SK-N-MC (cell line): Measurements from ENCODE around the gene LHX1.

Experiments used
- DNase-seq: peaks from one replicate; pipeline ENCODE4 v3.0.0-alpha.2; 2011; ENCODE audit warnings: low read depth, low spot score
- H3K27ac ChIP-seq: fragments of 200-600 bp; sonication (generic); 2 replicates; pipeline ENCODE4 v1.5.1; 2016; ENCODE audit warnings: mixed run types
- H3K36me3 ChIP-seq: fragments of 200-600 bp; sonication (generic); 2 replicates; pipeline ENCODE4 v1.6.1; 2017; ENCODE audit warnings: antibody characterized with exemption, low read length, mixed read lengths; ENCODE audit not compliant: insufficient read depth
- H3K4me3 ChIP-seq: fragments of 200-600 bp; sonication (generic); 2 replicates; pipeline ENCODE4 v1.5.1; 2016
- H3K9ac ChIP-seq: fragments of 200-600 bp; sonication (generic); 2 replicates; pipeline ENCODE4 v1.8.0; 2017; ENCODE audit warnings: mixed run types, mixed read lengths; ENCODE audit not compliant: insufficient read length
- H3K9me3 ChIP-seq: fragments of 200-600 bp; sonication (generic); 2 replicates; pipeline ENCODE4 v1.6.1; 2017; ENCODE audit warnings: low read depth, mild to moderate bottlenecking, antibody characterized with exemption, low read length, moderate library complexity, mixed read lengths
- EZH2 ChIP-seq: fragments of 200-600 bp; sonication (generic); IDR thresholded peaks from one replicate; pipeline ENCODE4 v1.6.1; 2017; ENCODE audit warnings: antibody characterized with exemption
- FOXP2 ChIP-seq: optimal IDR thresholded peaks from 2 replicates; pipeline ENCODE3; 2011; ENCODE audit warnings: mild to moderate bottlenecking, moderate library complexity; ENCODE audit not compliant: insufficient read depth; ENCODE audit errors: extremely low read length, control extremely low read depth
- POLR2AphosphoS5 ChIP-seq: IDR thresholded peaks from 2 replicates; pipeline ENCODE4 v1.6.1; 2012; ENCODE audit warnings: mild to moderate bottlenecking, low read depth, low read length, borderline replicate concordance

LHX1 gene

DNA sequence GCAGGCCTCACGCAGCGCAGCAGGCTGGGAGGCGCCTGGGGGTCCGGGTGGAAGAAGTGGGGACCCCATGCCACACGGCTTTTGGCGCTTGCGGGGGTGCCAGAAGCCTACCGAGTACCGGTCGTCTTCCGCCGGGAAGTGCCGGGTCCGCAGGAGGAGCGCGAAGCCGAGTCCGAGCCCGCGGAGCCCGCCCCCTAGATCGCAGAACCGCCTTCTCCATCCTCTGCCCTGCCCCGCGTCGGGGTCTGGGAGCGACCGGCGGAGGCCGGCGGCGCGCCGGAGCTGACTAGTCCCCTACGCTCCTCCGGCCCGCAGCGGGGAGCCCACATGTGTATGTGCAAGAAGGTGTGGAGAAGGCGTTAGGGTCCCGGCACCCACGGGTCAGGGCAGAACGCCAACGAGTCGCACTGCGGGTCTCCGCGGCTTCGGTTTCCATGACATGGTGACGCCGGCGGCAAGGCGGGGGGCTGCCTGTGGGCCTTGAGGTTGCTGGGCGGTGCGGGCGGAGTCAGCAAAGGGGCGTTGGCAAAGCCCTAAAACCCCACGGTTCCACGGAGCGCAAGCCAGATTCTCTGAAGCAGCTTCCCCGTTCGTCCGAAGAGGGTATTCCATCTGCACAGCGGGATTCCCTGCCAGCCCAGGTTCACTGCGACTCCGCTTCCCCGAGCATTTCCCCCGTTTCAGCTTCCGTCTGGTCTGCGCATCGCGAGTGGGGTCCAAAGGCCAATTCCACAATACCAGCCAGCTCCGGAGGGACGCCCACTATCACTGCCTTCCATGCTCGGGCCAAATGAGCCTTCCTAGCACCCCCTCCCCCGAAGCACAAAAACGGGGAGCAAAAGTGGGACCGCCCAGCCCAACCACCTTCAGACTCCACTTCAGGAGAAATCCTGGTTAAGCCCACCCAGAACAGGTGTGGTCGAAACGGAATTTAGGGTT lies 2.3 kb upstream of the LHX1 start:
- no peak overlapping the region for H3K9ac ChIP-seq
- DNase-seq, result no peak
- no peak overlapping the region for H3K27ac ChIP-seq
- no peak for TF ChIP-seq EZH2
- TF ChIP-seq POLR2AphosphoS5, result no peak
- no peak for TF ChIP-seq FOXP2
- no peaks in the 10 kb centered on the region for H3K9me3 ChIP-seq
- no peaks in the 10 kb centered on the region for H3K36me3 ChIP-seq
- peak overlapping the region; percentile 81 for H3K4me3 ChIP-seq

DNA sequence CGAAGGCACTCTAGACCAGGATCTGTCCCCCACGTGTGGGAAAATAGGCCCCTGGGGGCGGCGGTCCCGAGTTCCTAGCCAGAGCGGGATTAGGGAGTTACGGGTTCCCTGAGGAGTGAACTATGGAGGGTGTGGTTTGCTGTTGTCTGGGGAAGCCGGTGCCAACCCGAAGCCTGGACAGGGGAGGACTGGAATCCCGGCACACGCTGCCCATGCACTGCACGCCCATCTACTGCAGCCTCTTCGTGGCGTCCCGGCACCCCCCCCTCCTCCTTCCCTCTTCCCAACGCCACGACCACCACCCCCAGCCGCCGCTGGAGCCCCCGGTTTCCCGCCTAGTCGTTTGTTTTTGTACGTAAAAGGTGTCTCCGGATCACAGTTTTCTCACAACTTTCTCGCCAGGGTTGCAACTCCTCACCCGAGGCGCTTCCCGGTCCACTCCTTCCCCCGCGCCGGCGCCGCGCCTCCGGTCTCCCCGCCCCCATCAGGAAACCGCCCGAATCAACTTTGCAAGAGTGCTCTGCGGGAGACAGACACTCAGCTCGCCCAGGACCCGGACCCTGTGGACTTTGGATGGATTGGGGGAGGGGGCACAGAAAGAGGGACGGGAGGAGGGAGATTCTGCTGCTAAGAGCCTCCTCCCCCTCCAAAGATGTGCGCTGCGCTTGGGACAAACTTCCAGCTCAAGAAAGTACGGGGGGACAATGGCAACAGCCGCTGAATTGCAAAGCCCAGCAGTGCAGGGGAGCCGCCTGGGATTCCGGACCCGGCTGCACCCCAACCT lies 1.4 kb upstream of the LHX1 start:
- Histone ChIP-seq H3K9me3 (no peaks in the 10 kb centered on the region), H3K9ac (no peak overlapping the region), H3K4me3 (peak overlapping the region; percentile 81), H3K27ac (no peak overlapping the region), H3K36me3 (no peaks in the 10 kb centered on the region)
- no peak for DNase-seq
- TF ChIP-seq EZH2 (peak; percentile 1), FOXP2 (no peak), POLR2AphosphoS5 (no peak)

DNA sequence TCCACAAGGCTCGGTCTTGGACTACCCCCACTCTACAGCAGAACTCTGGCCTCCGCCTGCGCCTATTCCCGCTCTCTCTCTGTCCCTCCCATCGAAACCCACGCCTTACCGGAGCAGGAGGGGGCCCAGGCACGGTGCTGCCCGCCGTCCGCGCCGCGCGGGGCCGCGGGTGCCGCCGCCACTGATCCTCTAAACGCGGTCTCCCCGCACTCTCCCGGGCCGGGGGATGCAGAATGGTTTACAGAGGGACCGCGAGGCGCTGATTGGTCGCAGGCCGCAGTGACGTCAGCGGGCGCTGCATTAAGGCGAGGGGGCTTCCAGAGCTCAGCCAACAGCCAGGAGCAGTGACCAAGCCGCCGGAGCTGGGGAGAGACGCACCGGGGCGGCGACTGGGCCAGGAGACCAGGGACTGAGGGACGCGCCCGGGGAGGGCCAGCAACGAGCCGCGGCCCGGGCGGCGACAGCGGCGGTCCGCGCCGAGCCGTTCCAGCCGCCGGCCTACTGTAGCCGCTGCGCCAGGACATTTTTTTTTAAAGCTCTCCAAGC lies 747 bp upstream of the LHX1 start:
- Histone ChIP-seq H3K4me3 (peak overlapping the region; percentile 81), H3K9ac (no peak overlapping the region), H3K27ac (no peak overlapping the region), H3K9me3 (no peaks in the 10 kb centered on the region), H3K36me3 (no peaks in the 10 kb centered on the region)
- DNase-seq, result no peak
- no peak for TF ChIP-seq FOXP2
- TF ChIP-seq POLR2AphosphoS5, result no peak
- TF ChIP-seq EZH2, result peak; percentile 6

DNA sequence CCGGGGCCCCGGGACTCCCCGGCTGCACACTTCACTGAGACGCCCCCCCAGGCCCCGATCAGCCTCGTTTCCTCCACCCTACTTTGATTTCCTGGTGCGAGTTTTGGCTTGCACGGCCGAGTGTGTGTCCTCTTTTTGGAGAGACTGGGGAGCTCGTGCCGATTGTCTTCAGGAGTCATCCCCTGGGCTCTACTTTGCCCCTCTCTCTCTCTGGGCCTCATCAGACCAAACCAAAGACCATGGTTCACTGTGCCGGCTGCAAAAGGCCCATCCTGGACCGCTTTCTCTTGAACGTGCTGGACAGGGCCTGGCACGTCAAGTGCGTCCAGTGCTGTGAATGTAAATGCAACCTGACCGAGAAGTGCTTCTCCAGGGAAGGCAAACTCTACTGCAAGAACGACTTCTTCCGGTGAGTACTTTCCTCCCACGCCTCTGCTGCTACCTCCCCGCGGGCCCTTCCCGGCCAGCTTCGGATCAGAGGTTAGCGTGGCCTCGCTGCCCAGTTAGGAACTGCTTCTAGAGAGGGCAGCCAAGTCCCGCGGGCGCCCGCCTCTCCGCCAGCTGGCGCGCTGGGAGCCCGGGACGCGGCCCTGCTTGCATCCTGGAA lies 787 bp downstream of the LHX1 start:
- H3K4me3 ChIP-seq, result peak overlapping the region; percentile 81
- no peak for DNase-seq
- no peak overlapping the region for H3K27ac ChIP-seq
- no peak overlapping the region for H3K9ac ChIP-seq
- TF ChIP-seq FOXP2, result no peak
- peak; percentile 41 for TF ChIP-seq EZH2
- TF ChIP-seq POLR2AphosphoS5, result no peak
- H3K9me3 ChIP-seq, result no peaks in the 10 kb centered on the region
- no peaks in the 10 kb centered on the region for H3K36me3 ChIP-seq

DNA sequence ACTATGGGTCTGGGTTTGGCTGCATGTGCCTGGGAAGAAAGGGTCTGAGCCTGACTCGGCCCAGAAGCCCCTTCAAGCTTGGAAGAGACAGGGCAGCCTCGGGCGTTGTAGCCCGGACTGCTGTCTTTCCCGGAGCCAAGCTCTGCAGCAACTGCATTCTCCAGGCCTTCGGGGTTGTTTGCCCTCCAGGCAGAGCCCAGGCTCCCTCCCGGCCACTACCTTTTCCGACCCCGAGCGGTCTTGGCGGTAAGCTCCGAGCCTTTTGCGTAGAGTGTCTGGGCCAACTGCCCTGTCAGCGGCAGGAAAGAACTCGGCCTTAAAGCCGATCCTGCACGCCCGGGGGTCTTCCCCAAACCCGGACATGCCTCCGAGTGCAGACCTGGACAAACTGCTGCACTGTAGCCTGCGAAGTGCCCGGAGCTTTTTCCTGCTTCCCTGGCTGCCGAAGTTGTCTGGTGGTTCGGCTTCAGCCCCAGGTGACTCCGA lies 1.3 kb downstream of the LHX1 start:
- TF ChIP-seq FOXP2, result no peak
- no peak for TF ChIP-seq POLR2AphosphoS5
- TF ChIP-seq EZH2, result no peak
- no peak overlapping the region for H3K9ac ChIP-seq
- no peak overlapping the region for H3K27ac ChIP-seq
- H3K36me3 ChIP-seq, result no peaks in the 10 kb centered on the region
- no peak for DNase-seq
- H3K4me3 ChIP-seq, result peak overlapping the region; percentile 21
- H3K9me3 ChIP-seq, result no peaks in the 10 kb centered on the region

DNA sequence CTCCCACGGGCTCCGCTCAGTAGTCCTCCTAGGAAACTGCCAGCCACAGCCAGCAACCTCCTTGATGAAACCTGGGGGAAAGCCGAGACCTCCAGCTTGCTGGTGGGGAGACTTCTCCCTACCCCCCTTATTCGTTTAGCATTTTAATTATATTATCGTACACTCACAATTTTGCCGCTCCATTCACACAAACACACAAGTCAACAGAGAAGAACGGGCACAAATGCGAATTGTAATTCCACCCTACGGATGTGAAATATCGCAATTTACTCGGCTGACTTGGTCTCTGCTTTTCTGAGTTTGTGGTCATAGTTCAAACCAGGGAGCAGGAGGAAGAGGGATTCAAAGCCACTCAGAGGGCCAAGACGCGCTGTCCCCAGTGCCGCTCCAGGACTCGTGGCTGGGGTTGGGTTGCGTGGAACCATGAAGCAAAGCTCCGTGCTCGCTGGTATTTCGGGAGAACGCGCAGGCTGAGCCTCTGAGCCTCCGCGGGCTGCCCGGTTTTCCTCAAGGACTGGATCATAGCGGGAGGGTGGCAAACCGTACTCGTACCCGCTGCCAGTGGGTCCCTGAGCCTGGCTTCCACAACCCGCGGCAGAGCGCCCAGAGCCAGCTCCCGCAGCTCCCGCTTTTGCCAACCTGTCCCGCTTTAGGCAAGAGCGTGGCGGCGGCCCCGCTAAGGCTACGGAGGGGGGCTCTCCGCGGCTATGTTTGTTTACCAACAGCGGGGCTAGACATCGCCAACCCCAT lies 2.0 kb downstream of the LHX1 start:
- Histone ChIP-seq H3K4me3 (peak overlapping the region; percentile 21), H3K27ac (no peak overlapping the region), H3K9ac (no peak overlapping the region), H3K36me3 (no peaks in the 10 kb centered on the region), H3K9me3 (no peaks in the 10 kb centered on the region)
- DNase-seq, result no peak
- TF ChIP-seq POLR2AphosphoS5 (no peak), EZH2 (peak; percentile 88), FOXP2 (no peak)

DNA sequence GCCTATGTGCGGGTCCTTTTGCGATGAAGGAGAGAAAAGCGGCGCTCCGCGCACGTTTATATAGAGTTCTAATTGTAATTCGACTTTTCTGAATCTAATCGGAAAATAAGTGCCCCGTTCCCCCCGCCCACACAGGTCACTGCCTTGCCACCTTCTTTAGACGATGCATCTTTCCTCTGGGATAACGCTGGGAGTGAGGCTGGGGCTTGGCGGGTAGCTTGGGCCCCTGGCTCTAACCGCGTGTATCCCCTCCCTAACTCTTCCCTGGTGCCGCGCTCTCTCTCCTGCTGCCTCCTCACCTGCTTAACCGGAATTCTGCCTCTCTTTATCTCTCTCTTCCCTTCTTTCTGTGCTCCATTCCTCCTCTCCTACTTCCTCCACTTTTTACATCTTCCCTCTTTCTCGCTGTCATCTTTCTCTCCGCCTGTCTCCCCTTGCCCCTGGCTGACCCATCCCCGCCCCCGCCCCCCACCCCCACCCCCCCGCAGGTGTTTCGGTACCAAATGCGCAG lies 2.6 kb downstream of the LHX1 start:
- H3K4me3 ChIP-seq, result peak overlapping the region; percentile 21
- no peaks in the 10 kb centered on the region for H3K9me3 ChIP-seq

More for the DNA sequence above, 2.6 kb downstream of the LHX1 start:
- no peak overlapping the region for H3K9ac ChIP-seq
- no peak for DNase-seq
- TF ChIP-seq EZH2 (peak; percentile 29), POLR2AphosphoS5 (no peak)
- H3K27ac ChIP-seq, result no peak overlapping the region
- no peaks in the 10 kb centered on the region for H3K36me3 ChIP-seq
